Measurements from ENCODE around the gene RAMP1. TPM values are rescaled to one million over a fixed set of nuclear protein-coding genes. Genes with fewer than 3 reads are reported as not detected.

RAMP1 gene
- total and polyA plus RNA-seq, 9 of the 15 experiments (the other 6 are each of a cell fraction or from before 2014, with no cell fraction given): 0.72 to 0.77 TPM; not detected in 7

DNA sequence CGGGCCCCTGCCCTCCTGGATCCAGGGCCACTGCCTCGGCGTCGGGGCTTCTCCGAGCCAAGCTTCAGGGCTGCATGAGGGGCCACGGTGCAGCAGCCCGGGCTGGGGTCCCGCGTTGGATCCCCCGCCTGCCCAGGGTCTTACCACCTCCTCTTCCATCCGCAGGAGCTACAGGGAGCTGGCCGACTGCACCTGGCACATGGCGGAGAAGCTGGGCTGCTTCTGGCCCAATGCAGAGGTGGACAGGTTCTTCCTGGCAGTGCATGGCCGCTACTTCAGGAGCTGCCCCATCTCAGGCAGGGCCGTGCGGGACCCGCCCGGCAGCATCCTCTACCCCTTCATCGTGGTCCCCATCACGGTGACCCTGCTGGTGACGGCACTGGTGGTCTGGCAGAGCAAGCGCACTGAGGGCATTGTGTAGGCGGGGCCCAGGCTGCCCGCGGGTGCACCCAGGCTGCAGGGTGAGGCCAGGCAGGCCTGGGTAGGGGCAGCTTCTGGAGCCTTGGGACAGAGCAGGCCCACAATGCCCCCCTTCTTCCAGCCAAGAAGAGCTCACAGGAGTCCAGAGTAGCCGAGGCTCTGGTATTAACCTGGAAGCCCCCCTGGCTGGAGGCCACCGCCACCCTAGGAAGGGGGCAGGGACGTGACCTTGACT lies 52.1 kb downstream of the RAMP1 start:
- H3K9me1 ChIP-seq (ENCODE audit: control insufficient read depth, insufficient read depth, low read length): no peaks in the 10 kb centered on the region
- H3K27ac ChIP-seq (ENCODE audit: extremely low read depth, low read depth, low read length): no peak overlapping the region
- peaks cover 0 to 16% of the 10 kb centered on the region in 2 experiments; a peak in 2 of 5 replicates for H3K4me1 ChIP-seq (replicated peaks in 1 of 2; ENCODE audit: control insufficient read depth in 2 of 2, insufficient read depth in 2 of 2, low read length in 2 of 2)
- TF ChIP-seq, protein P1, sequence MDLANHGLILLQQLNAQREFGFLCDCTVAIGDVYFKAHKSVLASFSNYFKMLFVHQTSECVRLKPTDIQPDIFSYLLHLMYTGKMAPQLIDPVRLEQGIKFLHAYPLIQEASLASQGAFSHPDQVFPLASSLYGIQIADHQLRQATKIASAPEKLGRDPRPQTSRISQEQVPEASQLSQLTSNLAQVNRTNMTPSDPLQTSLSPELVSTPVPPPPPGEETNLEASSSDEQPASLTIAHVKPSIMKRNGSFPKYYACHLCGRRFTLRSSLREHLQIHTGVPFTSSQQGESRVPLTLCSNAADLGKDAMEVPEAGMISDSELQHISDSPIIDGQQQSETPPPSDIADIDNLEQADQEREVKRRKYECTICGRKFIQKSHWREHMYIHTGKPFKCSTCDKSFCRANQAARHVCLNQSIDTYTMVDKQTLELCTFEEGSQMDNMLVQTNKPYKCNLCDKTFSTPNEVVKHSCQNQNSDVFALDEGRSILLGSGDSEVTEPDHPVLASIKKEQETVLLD (IDR thresholded peaks at IDR 0.05): no peak
- no peak for TF ChIP-seq RFX7 (CRISPR knock-in tag; IDR thresholded peaks at IDR 0.05)
- no peak for TF ChIP-seq CREM (IDR thresholded peaks at IDR 0.05; ENCODE audit: low read depth)
- no peak for TF ChIP-seq MYNN (IDR thresholded peaks at IDR 0.05)
- no peak for TF ChIP-seq MYNN (CRISPR knock-in tag; IDR thresholded peaks at IDR 0.05)
- TF ChIP-seq FIP1L1 (IDR thresholded peaks at IDR 0.05; ENCODE audit: low read depth, low read length, poor library complexity, severe bottlenecking): no peak
- no peak for TF ChIP-seq RBFOX2 (IDR thresholded peaks at IDR 0.05; ENCODE audit: low read depth, low read length)
- no peak for TF ChIP-seq CBFA2T2 (conservative IDR thresholded peaks at IDR 0.05)
- TF ChIP-seq ZNF143 (CRISPR knock-in tag; IDR thresholded peaks at IDR 0.05): no peak
- no peak for TF ChIP-seq TBP (optimal IDR thresholded peaks at IDR 0.05; ENCODE audit: low read depth, low read length)
- no peak for TF ChIP-seq KLF1 (tag; IDR thresholded peaks at IDR 0.05)
- TF ChIP-seq TAF15 (IDR thresholded peaks at IDR 0.05; ENCODE audit: low read depth, low read length): no peak
- TF ChIP-seq NCOA1 (IDR thresholded peaks at IDR 0.05; ENCODE audit: low read depth): no peak
- TF ChIP-seq ZNF79 (CRISPR knock-in tag; IDR thresholded peaks at IDR 0.05; ENCODE audit: low read depth): no peak
- no peak for TF ChIP-seq MTA2 (IDR thresholded peaks at IDR 0.05; ENCODE audit: low read depth)
- TF ChIP-seq, protein P2, sequence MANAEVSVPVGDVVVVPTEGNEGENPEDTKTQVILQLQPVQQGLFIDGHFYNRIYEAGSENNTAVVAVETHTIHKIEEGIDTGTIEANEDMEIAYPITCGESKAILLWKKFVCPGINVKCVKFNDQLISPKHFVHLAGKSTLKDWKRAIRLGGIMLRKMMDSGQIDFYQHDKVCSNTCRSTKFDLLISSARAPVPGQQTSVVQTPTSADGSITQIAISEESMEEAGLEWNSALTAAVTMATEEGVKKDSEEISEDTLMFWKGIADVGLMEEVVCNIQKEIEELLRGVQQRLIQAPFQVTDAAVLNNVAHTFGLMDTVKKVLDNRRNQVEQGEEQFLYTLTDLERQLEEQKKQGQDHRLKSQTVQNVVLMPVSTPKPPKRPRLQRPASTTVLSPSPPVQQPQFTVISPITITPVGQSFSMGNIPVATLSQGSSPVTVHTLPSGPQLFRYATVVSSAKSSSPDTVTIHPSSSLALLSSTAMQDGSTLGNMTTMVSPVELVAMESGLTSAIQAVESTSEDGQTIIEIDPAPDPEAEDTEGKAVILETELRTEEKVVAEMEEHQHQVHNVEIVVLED (CRISPR knock-in tag; IDR thresholded peaks at IDR 0.05): no peak
- TF ChIP-seq, protein P3, sequence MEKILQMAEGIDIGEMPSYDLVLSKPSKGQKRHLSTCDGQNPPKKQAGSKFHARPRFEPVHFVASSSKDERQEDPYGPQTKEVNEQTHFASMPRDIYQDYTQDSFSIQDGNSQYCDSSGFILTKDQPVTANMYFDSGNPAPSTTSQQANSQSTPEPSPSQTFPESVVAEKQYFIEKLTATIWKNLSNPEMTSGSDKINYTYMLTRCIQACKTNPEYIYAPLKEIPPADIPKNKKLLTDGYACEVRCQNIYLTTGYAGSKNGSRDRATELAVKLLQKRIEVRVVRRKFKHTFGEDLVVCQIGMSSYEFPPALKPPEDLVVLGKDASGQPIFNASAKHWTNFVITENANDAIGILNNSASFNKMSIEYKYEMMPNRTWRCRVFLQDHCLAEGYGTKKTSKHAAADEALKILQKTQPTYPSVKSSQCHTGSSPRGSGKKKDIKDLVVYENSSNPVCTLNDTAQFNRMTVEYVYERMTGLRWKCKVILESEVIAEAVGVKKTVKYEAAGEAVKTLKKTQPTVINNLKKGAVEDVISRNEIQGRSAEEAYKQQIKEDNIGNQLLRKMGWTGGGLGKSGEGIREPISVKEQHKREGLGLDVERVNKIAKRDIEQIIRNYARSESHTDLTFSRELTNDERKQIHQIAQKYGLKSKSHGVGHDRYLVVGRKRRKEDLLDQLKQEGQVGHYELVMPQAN (IDR thresholded peaks at IDR 0.05; ENCODE audit: borderline replicate concordance): no peak
- no peak for TF ChIP-seq ZNF217 (CRISPR knock-in tag; IDR thresholded peaks at IDR 0.05)
- no peak for TF ChIP-seq NFATC3 (IDR thresholded peaks at IDR 0.05)
- no peak for TF ChIP-seq ZKSCAN3 (CRISPR knock-in tag; IDR thresholded peaks at IDR 0.05)
- no peak for TF ChIP-seq ZNF175 (CRISPR knock-in tag; IDR thresholded peaks at IDR 0.05; ENCODE audit: low read depth)
- FAIRE-seq (no peak), DNase-seq (ENCODE audit: extremely low read depth in 1 of 4, low spot score in 3 of 4) (no peak), ATAC-seq (no peak)
- H3K9me3 ChIP-seq (replicated peaks; ENCODE audit: control insufficient read depth, insufficient read depth, low read depth, low read length): peaks cover 4% of the 10 kb centered on the region; the same call in 1 of the 2 replicates
- H3K4me2 ChIP-seq (ENCODE audit: insufficient read depth, low read length): no peak overlapping the region
- H3K9ac ChIP-seq (ENCODE audit: insufficient read depth in 1 of 2, low read depth in 2 of 2, low read length in 2 of 2): no peak overlapping the region
- no peaks in the 10 kb centered on the region for H3K27me3 ChIP-seq (ENCODE audit: control insufficient read depth in 2 of 2, insufficient read depth in 2 of 2, low read length in 2 of 2)
- ChIA-PET POLR2A (interaction anchor here (0.7 kb wide), 1 partner anchor 30 kb away, joined by 3 read pairs; no protein-coding TSS in a partner anchor), CTCF (ENCODE audit: low intra/inter-chr PET ratio) (no interaction called here)
- in situ Hi-C loops (cut with MboI) (no loop called here), intact Hi-C loops (cut with micrococcal nuclease) (no loop called here)
- BruUV-seq (replicated peaks): no TSS peak
- H3K36me3 ChIP-seq (ENCODE audit: control insufficient read depth, insufficient read depth, low read length): no peaks in the 10 kb centered on the region; the same call in 2 of the 3 replicates
- H4K20me1 ChIP-seq (replicated peaks; ENCODE audit: control insufficient read depth, insufficient read depth, low read length): no peaks in the 10 kb centered on the region
- 40% methylated on average over 8 of the region's 28 CpGs for WGBS (ENCODE audit: insufficient coverage, low coverage, missing lambda C conversion rate)
- H3K79me2 ChIP-seq (ENCODE audit: control insufficient read depth, insufficient read depth, low read length): no peaks in the 10 kb centered on the region
- H2AFZ ChIP-seq (ENCODE audit: low read depth, low read length): no peak overlapping the region
- H3K4me3 ChIP-seq: no peak overlapping the region
